Panc1 (cell line): ENCODE results near the gene SLC2A5.

ENCODE experiments used
- CTCF ChIP-seq: fragments of 450-650 bp; IDR thresholded peaks from 2 replicates; pipeline ENCODE4 v1.5.1; 2017; ENCODE audit warnings: mild to moderate bottlenecking
- POLR2AphosphoS5 ChIP-seq: IDR thresholded peaks from 2 replicates; pipeline ENCODE4 v1.6.1; 2012; ENCODE audit warnings: mild to moderate bottlenecking, low read depth, low read length, moderate library complexity

GRCh38 chr1:8985915-8986813, 83.3 kb downstream of the SLC2A5 start:
- TF ChIP-seq POLR2AphosphoS5 (peak; percentile 48; the same call in 1 of the 2 replicates), CTCF (no peak)
